SK-N-SH treated with all-trans-retinoic acid at 6 μM for 48 hours (cell line): ENCODE data around the gene CES3.

Source experiments
- ARNTL ChIP-seq: fragments of 450-650 bp; formaldehyde crosslinking; IDR thresholded peaks from 2 replicates; pipeline ENCODE4 v1.5.0; 2020; ENCODE audit warnings: low read depth, mild to moderate bottlenecking, moderate library complexity, borderline replicate concordance
- PPARA ChIP-seq: fragments of 250-450 bp; sonication (Bioruptor Pico); IDR thresholded peaks from 2 replicates; pipeline ENCODE4 v1.5.0; 2020; ENCODE audit warnings: mild to moderate bottlenecking, borderline replicate concordance
- SNAI2 ChIP-seq: fragments of 250-450 bp; sonication (Bioruptor Pico); IDR thresholded peaks from 2 replicates; pipeline ENCODE4 v1.5.0; 2020; ENCODE audit warnings: mild to moderate bottlenecking, moderate library complexity
- TOX ChIP-seq: fragments of 250-450 bp; sonication (Bioruptor Pico); IDR thresholded peaks from 2 replicates; pipeline ENCODE4 v1.8.0; 2021; ENCODE audit warnings: mild to moderate bottlenecking, moderate library complexity, borderline replicate concordance
- ZC3H10 ChIP-seq: fragments of 250-450 bp; sonication (Bioruptor Pico); IDR thresholded peaks from 2 replicates; pipeline ENCODE4 v1.5.1; 2021; ENCODE audit warnings: mild to moderate bottlenecking, moderate library complexity
- ZNF565 ChIP-seq: fragments of 450-650 bp; formaldehyde crosslinking; conservative IDR thresholded peaks from 2 replicates; pipeline ENCODE4 v1.5.0; 2020; ENCODE audit warnings: low read depth, mild to moderate bottlenecking, moderate library complexity
- ZNF70 ChIP-seq: fragments of 450-650 bp; formaldehyde crosslinking; IDR thresholded peaks from 2 replicates; pipeline ENCODE4 v1.5.0; 2020; ENCODE audit warnings: mild to moderate bottlenecking, moderate library complexity

DNA sequence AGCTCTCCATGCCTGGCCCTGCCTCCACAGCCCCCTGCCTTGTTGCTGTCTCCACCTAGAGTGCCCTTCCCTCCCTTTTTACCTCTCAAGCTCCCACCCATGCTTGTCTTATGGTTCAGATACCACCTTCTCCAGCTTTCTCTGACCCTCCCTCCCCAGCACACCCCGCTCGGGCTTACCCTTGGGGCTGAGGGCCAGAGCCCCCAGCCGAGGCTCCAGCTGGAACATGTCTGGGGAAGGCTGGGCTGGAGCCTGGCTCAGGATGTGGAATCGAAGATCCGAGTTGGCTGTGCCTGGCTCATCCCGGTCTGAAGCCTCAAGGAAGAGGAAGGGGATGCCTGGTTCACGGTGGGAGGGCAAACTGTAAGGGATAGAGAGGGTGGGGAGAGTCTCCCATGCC, 46.0 kb upstream of the CES3 start:
- TF ChIP-seq ZNF565 (CRISPR knock-in tag) (no peak), PPARA (CRISPR knock-in tag) (no peak), ARNTL (no peak), SNAI2 (no peak), ZNF70 (CRISPR knock-in tag) (no peak), ZC3H10 (no peak), TOX (CRISPR knock-in tag) (no peak)
